SIG-M5 (cell line): ENCODE data around the gene ZNF77.
"Not testable (repeated sequence)": the region's sequence is repeated elsewhere in the genome, so short reads cannot be mapped to it uniquely, and the experiment has no call there.

Experiments
- DNase-seq: peaks from one replicate; lab custom pipeline; 2025; lab: John Stamatoyannopoulos, UW

The ZNF77 gene

DNA sequence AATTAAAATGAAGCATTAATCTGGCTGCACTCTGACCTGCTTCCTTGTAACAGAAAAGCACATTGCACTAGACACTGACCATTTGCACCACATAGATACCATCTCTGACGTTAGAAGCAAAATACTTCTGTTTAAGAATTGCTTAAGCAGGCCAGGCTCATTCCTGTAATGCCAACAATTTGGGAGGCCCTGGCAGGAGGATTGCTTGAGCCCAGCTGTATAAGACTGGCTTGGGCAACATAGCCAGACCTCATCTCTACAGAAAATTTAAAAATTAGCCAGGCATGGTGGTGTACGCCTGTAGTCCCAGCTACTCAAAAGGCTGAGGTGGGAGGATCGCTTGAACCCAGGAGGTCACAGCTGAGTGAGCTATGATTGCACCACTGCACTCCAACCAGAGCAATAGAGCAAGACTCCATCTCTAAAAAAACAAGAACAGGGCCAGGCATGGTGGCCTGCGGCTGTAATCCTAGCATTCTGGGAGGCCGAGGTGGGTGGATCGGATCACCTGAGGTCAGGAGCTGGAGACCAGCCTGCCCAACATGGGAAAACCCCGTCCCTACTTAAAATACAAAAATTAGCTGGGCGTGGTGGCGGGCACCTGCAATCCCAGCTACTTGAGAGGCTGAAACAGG lies 25.5 kb upstream of the ZNF77 start:
- DNase-seq, result no peak

DNA sequence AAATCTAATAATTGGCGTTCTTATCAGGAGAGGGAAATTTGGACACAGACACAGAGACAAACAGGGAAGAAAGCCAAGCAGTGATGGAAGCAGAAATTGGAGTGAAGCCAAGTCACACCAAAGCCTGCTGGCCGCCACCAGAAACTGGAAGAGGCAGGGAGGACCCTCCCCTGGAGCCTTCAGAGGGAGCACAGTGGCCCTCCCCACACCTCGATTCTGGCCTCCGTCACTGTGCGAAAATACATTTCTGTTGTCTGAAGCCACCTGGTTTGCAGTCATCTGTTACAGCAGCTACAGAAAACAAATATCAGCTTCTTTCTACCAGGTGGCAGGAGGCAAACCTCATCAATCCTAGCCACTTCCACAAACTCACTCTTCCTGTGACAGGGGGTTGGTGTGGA lies 24.3 kb upstream of the ZNF77 start:
- DNase-seq, result no peak

DNA sequence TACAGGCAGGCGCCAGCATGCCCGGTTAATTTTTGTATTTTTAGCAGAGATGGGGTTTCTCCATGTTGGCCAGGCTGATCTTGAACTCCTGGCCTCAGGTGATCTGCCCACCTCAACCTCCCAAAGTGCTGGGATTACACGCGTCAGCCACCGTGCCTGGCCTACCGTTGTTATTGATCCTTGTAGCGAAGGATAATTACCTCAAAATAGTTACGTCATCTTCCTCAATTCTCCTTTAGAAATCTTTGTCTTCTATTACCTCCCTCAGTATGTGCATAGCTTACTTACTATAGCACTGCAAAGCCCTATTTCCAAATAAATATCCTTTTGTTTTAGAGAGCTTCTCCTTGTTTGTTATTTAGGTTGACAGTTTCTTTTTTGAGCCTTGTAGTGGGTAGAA lies 23.2 kb upstream of the ZNF77 start:
- DNase-seq, result no peak

DNA sequence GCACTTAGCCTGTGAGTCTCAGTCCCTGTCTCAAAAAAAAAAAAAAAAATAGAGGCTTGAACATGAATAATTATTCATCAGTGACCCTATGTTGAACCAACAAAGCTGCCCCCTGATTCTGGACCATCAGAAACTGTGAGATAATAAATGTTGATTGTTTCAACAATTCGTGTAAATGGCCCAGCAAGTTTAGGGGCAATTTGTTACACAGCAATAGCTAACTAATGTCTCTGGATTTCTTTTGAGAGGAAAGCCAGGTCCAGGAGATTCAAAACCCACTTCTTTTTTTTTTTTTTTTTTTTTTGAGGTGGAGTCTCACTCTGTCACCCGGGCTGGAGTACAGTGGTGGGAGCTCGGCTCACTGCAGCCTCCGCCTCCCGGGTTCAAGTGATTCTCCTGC lies 20.1 kb upstream of the ZNF77 start:
- DNase-seq, result no peak

DNA sequence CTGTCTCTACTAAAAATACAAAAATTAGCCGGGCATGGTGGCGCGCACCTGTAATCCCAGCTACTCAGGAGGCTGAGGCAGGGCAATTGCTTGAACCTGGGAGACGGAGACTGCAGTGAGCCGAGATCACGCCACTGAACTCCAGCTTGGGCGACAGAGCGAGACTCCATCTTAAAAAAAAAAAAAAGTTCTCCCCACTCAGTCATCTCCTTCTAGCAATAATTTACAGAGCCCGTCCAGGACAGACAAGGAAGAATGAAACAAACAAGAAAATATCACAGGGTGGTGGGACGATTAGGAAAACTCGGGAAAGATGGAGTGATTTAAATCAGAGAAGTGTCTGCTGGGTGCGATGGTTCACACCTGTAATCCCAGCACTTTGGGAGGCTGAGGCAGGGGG lies 18.9 kb upstream of the ZNF77 start:
- DNase-seq, result not testable (repeated sequence)

DNA sequence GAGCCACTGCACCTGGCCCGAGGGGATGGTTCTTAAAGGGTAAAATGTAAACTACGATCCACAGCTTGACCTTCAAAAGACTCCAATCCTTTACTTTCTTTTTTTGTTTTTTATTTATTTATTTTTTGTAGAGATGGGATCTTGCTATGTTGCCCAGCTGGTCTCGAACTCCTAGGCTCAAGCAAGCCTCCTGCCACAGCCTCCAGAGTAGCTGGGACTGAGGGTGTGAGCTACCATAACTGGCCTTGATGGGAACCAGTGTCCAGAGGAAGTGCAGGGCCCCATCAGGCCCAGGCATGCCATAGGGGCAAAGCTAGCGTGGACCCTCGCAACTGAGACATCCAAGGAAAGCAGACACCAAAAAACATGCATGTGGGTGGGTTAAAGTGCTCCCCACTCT lies 18.4 kb upstream of the ZNF77 start:
- DNase-seq, result no peak

DNA sequence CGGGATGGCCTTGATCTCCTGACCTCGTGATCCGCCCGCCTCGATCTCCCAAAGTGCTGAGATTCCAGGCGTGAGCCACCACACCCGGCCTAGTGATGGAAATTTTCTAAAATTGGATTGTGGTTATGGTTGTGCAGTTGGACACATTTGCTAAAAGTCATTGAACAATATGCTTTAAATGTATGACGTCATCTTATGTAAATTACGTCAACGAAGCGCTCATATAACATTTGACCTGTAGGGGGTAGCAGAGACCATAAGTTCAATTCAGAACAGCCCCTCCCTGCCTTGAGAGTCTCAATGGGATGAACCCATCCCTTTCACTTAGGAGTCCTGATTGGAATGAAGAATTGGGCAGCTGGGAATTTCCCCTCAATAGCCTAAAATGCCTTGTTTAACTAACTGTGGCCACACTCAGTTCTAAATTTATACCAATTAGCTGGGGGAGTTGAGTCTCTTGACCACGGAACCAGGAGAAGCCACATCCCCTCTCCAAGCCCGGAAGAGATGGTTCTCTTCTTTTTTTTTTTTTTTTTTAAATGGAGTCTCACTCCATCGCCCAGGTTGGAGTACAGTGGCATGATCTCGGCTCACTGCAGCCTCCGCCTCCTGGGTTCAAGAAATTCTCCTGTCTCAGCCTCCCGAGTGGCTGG lies 17.4 kb upstream of the ZNF77 start:
- peak; percentile 33 for DNase-seq

DNA sequence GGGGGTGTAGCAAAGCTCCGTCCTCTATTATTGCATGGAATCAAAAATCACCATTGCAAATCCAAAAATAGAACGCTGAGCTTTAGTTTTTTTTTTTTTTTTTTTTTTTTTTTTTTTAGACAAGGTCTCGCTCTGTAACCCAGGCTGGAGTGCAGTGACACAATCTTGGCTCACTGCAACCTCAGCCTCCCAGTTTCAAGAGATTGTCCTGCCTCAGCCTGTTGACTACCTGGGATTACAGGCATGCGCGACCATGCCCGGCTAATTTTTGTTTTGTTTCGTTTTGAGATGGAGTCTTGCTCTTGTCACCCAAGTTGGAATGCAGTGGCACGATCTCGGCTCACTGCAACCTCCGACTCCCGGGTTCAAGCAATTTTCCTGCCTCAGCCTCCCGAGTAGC lies 15.3 kb upstream of the ZNF77 start:
- DNase-seq, result no peak

DNA sequence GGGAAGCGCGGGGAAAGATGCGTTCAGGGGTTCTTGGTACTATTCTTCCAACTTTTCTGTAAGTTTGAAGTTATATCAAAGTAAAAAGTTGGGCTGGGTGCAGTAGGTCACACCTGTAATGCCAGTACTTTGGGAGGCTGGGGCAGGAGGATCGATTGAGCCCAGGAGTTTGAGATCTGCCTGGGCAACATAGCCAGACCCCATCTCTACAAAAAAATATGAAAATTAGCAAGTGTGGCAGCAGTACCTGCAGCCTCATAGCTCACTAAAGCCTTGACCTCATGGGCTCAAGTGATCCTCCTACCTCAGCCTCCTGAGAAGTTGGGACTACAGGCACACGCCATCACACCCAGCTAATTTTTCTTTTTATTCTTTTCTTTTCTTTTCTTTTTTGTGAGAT lies 12.4 kb upstream of the ZNF77 start:
- no peak for DNase-seq

DNA sequence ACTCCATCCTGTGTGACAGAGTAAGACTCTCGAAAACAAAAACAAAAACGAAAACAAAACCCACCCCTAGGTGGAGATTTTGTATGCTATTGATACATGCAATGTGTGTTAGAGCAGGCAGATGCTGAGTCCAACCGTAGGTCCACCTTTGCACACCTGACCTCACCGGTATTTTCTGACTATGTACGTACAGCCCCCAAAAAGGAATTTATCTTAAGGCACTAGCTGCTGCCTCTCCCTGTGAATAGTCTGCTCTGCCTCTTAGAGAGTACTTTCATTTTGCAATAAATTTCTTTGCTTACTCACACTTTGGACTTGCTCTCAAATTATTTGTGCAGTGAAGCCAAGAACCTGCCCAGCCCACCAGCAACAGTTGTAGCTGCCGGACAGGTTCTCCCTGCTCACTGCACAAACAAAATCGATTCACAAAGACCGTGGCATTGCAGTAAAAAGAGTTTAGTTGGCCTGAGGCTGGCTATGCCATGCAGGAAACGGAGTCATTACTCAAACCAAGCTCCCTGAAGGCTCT lies 8.2 kb upstream of the ZNF77 start:
- DNase-seq, result no peak

DNA sequence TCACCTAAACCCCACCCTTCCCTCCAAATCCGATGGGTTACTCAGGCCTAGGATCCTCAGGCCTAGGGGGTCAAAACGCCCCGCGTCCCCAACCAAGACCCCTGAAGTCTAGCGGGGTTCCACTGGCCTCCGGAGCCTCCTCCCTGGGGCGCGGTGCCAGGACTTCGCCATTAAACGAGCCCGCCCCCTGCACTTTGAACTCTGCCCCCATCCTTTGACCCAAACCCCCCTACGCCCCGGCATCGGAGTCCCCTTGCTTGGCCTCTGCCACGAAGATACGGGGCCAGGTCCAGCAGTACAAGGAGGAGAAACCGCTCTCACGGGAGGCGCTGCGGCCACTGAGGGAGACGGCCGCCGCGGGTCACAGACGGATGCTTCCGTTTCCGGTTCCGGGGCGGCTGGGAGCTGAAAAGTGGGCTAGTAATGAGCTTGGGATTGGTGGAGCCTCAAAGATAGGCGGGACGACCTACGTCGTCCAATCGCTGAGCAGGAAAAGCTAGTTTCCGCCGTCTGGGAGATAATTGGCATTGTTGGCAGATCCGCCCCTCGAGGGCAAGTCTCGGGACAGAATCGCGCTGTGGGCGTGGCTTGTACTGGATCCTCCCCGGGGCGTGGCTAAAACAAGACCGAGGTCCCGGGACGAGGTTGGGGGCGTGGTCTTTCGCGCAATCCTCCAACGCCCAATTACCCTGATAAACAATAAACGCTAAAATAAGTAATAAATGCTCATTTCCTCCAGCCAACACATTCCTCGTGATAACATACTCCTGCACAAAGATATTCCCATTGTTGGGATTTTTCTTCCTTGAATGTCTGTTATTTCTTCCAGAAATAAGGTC lies 5.7 kb upstream of the ZNF77 start:
- peak; percentile 95 for DNase-seq

DNA sequence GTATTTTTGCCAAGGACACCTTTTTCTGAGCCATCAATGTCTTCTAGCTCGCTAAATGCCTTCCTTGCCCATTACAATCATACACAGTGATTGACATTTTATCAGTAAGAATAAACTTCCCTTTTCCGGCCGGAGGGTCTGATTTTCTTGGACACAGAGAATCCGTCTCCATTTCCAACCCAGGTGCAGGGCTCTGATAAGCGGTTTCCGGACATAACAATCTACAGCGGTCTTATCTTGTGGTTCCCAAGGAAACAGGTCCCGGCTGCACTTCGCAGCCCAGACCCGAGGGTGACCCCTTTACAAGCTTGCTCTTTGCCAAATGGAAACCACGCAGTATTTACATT lies 5.1 kb upstream of the ZNF77 start:
- DNase-seq, result no peak

DNA sequence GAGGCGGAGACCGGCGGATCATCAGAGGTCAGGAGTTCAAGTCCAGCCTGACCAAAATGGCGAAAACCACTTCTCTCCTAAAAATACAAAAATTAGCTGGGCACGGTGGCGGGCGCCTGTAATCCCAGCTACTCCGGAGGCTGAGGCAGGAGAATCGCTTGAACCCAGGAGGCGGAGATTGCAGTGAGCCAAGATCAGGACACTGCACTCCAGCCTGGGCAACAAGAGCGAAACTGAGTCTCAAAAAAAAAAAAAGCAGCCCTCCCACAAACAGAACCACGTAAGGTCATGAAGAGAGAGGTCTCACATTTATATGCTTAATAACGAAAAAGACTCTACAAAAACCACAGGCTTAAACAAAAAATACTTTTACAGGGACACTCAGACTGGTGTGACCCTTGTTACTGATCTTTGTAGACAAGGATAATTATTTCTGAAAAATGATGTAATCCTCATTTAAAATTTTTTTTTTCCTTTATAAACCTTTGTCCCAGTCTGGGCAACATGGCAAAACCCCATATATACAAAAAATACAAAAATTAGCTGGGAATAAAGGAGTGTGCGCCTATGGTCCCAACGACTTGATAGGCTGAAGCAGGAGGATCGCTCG lies 909 bp upstream of the ZNF77 start:
- no peak for DNase-seq

DNA sequence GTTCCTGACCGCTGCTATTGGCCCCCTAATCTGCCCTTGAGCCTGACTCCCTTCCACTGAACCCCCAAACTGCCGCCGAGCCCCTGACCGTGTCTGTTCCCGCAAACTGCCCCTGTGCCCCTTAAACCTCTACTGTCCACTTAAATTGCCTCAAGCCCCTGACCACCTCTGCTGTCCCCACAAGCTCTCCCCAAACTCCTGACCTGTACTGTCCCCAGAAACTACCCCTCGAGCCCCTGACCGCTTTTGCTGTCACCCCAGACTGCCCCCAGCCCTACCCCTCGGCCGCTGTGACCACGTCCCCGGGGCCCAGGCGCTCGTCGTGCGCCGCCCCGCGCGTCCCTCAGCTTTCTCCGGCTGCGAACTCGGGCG lies 382 bp downstream of the ZNF77 start:
- no peak for DNase-seq

DNA sequence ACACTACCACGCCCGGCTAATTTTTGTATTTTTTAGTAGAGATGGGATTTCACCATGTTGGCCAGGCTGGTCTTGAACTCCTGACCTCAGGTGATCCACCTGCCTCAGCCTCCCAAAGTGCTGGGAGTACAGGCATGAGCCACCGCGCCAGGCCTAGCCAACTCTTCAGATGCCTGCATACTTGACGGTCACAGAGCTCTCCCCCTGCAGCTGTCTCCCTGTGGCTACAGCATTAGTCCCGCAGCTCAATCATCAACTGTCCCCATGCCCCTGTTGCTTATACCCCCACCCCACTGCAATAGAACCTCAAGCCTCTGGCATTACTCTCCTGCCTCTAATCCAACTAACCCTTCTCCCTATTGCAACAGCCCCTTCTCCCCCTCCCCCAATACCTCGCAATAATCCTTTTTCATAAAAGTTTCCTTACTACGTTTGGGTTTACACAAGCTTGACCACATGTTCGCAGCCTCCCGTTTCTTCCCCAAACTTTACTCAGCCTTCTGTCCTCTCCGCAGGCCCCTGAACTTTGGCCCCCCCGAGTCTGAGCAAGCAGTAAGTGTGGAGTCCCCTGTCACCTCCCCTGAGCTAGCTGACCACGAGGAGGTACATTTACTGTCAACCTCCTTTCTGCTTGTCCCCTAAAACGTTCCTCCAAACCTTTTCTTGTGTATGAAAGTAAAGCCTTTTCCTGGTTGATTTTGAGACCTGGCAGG lies 1.7 kb downstream of the ZNF77 start:
- no peak for DNase-seq

DNA sequence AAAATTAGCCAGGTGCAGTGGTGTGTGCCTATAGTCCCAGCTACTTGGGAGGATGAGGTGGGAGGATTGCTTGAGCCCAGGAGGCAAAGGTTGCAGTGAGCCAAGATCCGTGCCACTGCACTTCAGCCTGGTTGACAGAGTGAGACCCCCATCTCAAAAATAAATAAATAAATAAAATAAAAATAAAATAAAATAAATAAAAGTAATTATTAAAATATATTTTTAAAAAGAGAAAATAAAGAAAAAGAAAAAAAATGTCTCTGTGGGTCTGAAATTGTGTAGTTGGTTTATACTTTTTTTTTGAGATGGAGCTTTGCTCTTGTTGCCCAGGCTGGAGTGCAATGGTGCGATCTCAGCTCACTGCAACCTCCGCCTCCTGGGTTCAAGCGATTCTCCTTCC lies 8.9 kb downstream of the ZNF77 start:
- not testable (repeated sequence) for DNase-seq

DNA sequence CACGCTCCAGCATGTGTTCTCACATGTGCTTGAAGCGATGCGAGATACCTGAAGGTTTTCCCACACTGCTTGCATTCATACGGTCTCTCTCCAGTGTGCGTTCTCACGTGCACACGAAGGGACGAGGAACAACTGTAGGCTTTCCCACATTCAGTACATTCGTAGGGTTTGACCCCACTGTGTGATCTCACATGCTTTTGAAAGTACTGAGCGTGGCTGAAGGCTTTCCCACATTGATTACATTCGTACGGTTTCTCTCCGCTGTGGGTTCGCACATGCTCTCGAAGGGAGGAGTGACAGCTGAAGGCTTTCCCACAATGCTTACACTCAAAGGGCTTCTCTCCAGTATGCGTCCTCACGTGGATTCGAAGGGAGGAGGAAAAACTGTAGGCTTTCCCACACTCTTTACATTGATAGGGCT lies 11.3 kb downstream of the ZNF77 start:
- no peak for DNase-seq

DNA sequence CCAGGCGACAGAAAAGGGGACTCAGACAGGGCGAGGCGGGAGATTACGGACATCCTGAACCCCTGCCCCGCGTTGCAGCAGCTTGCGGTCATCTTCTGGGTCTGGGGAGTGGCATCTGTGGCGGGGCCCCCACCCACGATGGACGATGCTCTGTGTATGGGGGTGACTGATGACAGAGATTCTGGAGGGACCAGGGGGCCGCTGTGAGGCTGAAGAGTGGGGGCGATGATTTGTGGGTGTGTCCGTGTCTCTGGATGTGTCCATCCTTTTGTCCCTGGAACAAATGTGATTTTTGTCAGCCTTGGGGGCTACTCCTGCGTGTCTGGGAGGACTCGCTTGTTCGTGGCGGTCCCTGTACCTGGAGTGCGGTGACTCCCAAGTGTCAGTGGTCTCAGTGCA lies 17.7 kb downstream of the ZNF77 start:
- DNase-seq, result no peak

DNA sequence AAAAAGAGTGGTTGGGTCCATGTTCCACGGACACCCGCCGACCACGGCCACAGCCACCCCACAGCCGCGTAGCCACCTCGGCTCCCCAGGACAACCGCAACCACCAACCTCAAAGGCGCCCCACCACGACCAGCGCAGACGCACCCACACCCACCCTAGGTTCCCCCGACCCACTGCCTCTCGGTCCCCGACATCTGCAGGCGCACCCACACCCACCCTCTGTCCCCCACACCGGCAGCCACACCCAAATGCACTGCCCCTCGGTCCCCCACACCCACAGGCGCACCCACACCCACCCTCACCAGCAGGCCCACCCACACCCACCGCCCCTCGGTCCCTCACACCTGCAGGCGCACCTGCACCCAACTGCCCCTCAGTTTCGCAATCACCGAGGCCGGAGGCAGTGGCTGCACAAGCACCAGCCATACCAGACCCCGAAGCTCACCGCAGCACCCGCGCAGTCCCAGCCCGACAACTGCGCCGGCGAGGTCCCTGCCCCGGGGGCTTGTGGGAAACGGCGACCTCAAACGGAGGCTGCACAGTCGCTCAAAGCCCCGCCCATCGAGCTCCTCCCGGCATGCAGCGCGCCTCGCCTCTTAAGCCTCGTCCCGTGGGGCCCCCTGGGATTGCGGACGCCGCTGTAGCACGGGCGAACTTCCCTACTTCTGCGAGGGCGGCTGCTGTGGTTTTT lies 18.3 kb downstream of the ZNF77 start:
- no peak for DNase-seq

DNA sequence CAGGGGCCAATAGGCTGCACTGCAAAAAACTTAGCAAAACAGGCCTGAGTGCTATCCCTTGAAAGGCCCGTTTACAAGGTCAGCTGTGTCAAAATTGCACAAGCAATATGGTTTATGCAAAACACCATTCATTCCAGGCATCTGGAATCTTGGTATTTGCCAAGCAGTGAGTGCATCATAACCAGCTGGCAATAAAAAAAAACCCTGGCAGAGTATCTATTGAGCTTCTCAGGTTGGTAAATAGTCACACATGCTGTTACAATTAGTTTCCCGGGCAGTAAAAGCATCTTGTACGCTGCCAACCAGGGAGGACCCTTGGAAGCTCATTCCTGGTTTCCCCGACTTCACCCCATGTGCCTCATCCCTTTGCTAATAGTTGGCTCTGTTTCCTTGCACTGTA lies 21.3 kb downstream of the ZNF77 start:
- no peak for DNase-seq

DNA sequence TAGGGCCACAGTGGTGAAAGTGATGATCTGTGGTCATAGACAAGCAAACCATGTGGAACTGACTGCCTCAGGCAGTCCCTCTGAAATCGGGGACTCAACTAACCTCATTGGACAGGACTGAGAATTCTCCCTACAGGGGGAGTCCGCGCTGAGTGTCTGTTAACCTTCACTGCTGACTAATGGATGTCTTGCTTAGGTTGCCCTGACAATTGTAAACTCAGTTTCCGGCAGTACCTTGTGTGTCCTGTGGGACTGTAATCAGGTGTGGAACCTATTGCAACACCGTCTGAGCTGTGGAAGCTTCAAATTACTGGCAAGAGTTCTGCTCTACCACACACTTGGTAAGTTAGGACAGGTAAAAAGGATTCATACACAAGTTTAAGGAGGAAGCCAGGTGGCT lies 21.8 kb downstream of the ZNF77 start:
- no peak for DNase-seq
